ENCODE measurements around the gene DEFB123. TPM values are rescaled to one million over a fixed set of nuclear protein-coding genes. Genes with fewer than 3 reads are reported as not detected.

The DEFB123 gene
- total RNA-seq (2022; extraction: Qiagen RNA extraction), result not detected in 5 replicates

GRCh38 chr20:31440012-31440659 lies at the start of gene DEFB123:
Gene DEFB123, plus strand, starts transcription at chr20:31440632. Its CDS starts 67 bp downstream, at chr20:31440699.

GRCh38 chr20:31406115-31406514 lies 34.3 kb upstream of the DEFB123 start, which contains the start of gene DEFB121:
Gene DEFB121, minus strand, starts transcription at chr20:31406215. Its CDS starts 63 bp downstream, at chr20:31406152.

GRCh38 chr20:31474758-31475427 lies 34.5 kb downstream of the DEFB123 start, which contains the start of the genes DEFB124 and REM1:
Gene DEFB124, minus strand, starts transcription at chr20:31475127. Its CDS starts 2,114 bp downstream, at chr20:31473013.
Gene REM1, plus strand, starts transcription at chr20:31475288. Its CDS starts 1,158 bp downstream, at chr20:31476446.

Other genes with a start within 250 kb of the DEFB123 start
- gene DEFB115, start 183.0 kb upstream of the DEFB123 start, total RNA-seq (2022; extraction: Qiagen RNA extraction), result not detected in 5 replicates
- not detected in 5 replicates for gene DEFB116, start 132.0 kb upstream of the DEFB123 start, total RNA-seq (2022; extraction: Qiagen RNA extraction)
- gene DEFB118, start 72.0 kb upstream of the DEFB123 start, total RNA-seq (2022; extraction: Qiagen RNA extraction), result not detected in 5 replicates
- not detected in 5 replicates for gene DEFB119, start 50.0 kb upstream of the DEFB123 start, total RNA-seq (2022; extraction: Qiagen RNA extraction)
- not detected in 5 replicates for gene DEFB121, start 34.4 kb upstream of the DEFB123 start, total RNA-seq (2022; extraction: Qiagen RNA extraction)
- gene DEFB124, start 34.5 kb downstream of the DEFB123 start, total RNA-seq (2022; extraction: Qiagen RNA extraction), result 0.29 to 0.44 TPM in 2 of 5 replicates, not detected in the others
- gene REM1, start 34.7 kb downstream of the DEFB123 start, total RNA-seq (2022; extraction: Qiagen RNA extraction), result 0.64 to 0.88 TPM (median 0.70 TPM) in 5 replicates
- 207 to 265 TPM (median 240 TPM) in 5 replicates for gene HM13, start 73.8 kb downstream of the DEFB123 start, total RNA-seq (2022; extraction: Qiagen RNA extraction)
- gene ID1, start 164.7 kb downstream of the DEFB123 start, total RNA-seq (2022; extraction: Qiagen RNA extraction), result 320 to 528 TPM (median 444 TPM) in 5 replicates
- gene COX4I2, start 197.3 kb downstream of the DEFB123 start, total RNA-seq (2022; extraction: Qiagen RNA extraction), result not detected in 5 replicates